Measurements from ENCODE around the gene ACOX3. TPM values are rescaled to one million over a fixed set of nuclear protein-coding genes. Genes with fewer than 3 reads are reported as not detected.

ACOX3 gene
- total and polyA plus RNA-seq, 2 donors (not counting 1 experiment from before 2014, with no cell fraction given): 6.8 to 23.8 TPM

GRCh38 chr4:8345053-8345945 is 95.2 kb downstream of the ACOX3 start:
- H3K36me3 ChIP-seq (ENCODE audit: control insufficient read depth, insufficient read depth, low read length): no peaks in the 10 kb centered on the region
- H3K4me2 ChIP-seq (ENCODE audit: extremely low read depth, insufficient read depth, low read length): no peak overlapping the region
- H3K79me2 ChIP-seq (ENCODE audit: control insufficient read depth, insufficient read depth, low read length): no peaks in the 10 kb centered on the region
- no peak for DNase-seq (ENCODE audit: low read depth in 2 of 2)
- no peak overlapping the region for H3K4me3 ChIP-seq (replicated peaks in 1 of 4; ENCODE audit: control extremely low read depth in 1 of 4, insufficient read depth in 1 of 4, low read depth in 3 of 4, low read length in 4 of 4)
- H3K9ac ChIP-seq (ENCODE audit: insufficient read depth, low read length): no peak overlapping the region
- no peak overlapping the region for H2AFZ ChIP-seq (ENCODE audit: low read length)
- no peaks in the 10 kb centered on the region for H3K9me3 ChIP-seq (ENCODE audit: control insufficient read depth, insufficient read depth, low read depth, low read length)
- H3K27ac ChIP-seq (ENCODE audit: insufficient read depth, low read length): no peak overlapping the region
- H3K27me3 ChIP-seq (ENCODE audit: control insufficient read depth, insufficient read depth, low read length): no peaks in the 10 kb centered on the region
- no peaks in the 10 kb centered on the region for H3K4me1 ChIP-seq (ENCODE audit: control insufficient read depth, extremely low read depth, insufficient read depth, low read length)
- H4K20me1 ChIP-seq (ENCODE audit: control insufficient read depth, extremely low read depth, insufficient read depth, low read length): no peaks in the 10 kb centered on the region
- TF ChIP-seq CTCF (conservative IDR thresholded peaks at IDR 0.05 in 1 of 2, IDR thresholded peaks at IDR 0.05 in 1 of 2; ENCODE audit: low read depth in 1 of 2, low read length in 2 of 2) (no peak), EZH2 (IDR thresholded peaks at IDR 0.05; ENCODE audit: low read length, missing control alignments) (no peak)

GRCh38 chr4:8344377-8344776 is 96.1 kb downstream of the ACOX3 start:
- no peaks in the 10 kb centered on the region for H3K9me3 ChIP-seq (ENCODE audit: control insufficient read depth, insufficient read depth, low read depth, low read length)
- no peaks in the 10 kb centered on the region for H3K79me2 ChIP-seq (ENCODE audit: control insufficient read depth, insufficient read depth, low read length)
- no peak overlapping the region for H3K4me3 ChIP-seq (replicated peaks in 1 of 4; ENCODE audit: control extremely low read depth in 1 of 4, insufficient read depth in 1 of 4, low read depth in 3 of 4, low read length in 4 of 4)
- no peak overlapping the region for H3K4me2 ChIP-seq (ENCODE audit: extremely low read depth, insufficient read depth, low read length)
- H3K9ac ChIP-seq (ENCODE audit: insufficient read depth, low read length): no peak overlapping the region
- no peaks in the 10 kb centered on the region for H4K20me1 ChIP-seq (ENCODE audit: control insufficient read depth, extremely low read depth, insufficient read depth, low read length)
- no peaks in the 10 kb centered on the region for H3K36me3 ChIP-seq (ENCODE audit: control insufficient read depth, insufficient read depth, low read length)
- TF ChIP-seq EZH2 (IDR thresholded peaks at IDR 0.05; ENCODE audit: low read length, missing control alignments) (no peak), CTCF (conservative IDR thresholded peaks at IDR 0.05 in 1 of 2, IDR thresholded peaks at IDR 0.05 in 1 of 2; ENCODE audit: low read depth in 1 of 2, low read length in 2 of 2) (no peak)
- no peak for DNase-seq (ENCODE audit: low read depth in 2 of 2)
- H2AFZ ChIP-seq (ENCODE audit: low read length): no peak overlapping the region
- H3K27me3 ChIP-seq (ENCODE audit: control insufficient read depth, insufficient read depth, low read length): no peaks in the 10 kb centered on the region
- H3K27ac ChIP-seq (ENCODE audit: insufficient read depth, low read length): no peak overlapping the region
- H3K4me1 ChIP-seq (ENCODE audit: control insufficient read depth, extremely low read depth, insufficient read depth, low read length): no peaks in the 10 kb centered on the region

GRCh38 chr4:8343967-8344331 is 96.6 kb downstream of the ACOX3 start:
- no peaks in the 10 kb centered on the region for H3K27me3 ChIP-seq (ENCODE audit: control insufficient read depth, insufficient read depth, low read length)
- no peaks in the 10 kb centered on the region for H3K4me1 ChIP-seq (ENCODE audit: control insufficient read depth, extremely low read depth, insufficient read depth, low read length)
- H3K4me3 ChIP-seq (replicated peaks in 1 of 4; ENCODE audit: control extremely low read depth in 1 of 4, insufficient read depth in 1 of 4, low read depth in 3 of 4, low read length in 4 of 4): no peak overlapping the region
- TF ChIP-seq EZH2 (IDR thresholded peaks at IDR 0.05; ENCODE audit: low read length, missing control alignments) (no peak), CTCF (conservative IDR thresholded peaks at IDR 0.05 in 1 of 2, IDR thresholded peaks at IDR 0.05 in 1 of 2; ENCODE audit: low read depth in 1 of 2, low read length in 2 of 2) (no peak)
- H4K20me1 ChIP-seq (ENCODE audit: control insufficient read depth, extremely low read depth, insufficient read depth, low read length): no peaks in the 10 kb centered on the region
- H3K79me2 ChIP-seq (ENCODE audit: control insufficient read depth, insufficient read depth, low read length): no peaks in the 10 kb centered on the region
- no peak for DNase-seq (ENCODE audit: low read depth in 2 of 2)
- no peak overlapping the region for H3K9ac ChIP-seq (ENCODE audit: insufficient read depth, low read length)
- no peak overlapping the region for H3K27ac ChIP-seq (ENCODE audit: insufficient read depth, low read length)
- H3K4me2 ChIP-seq (ENCODE audit: extremely low read depth, insufficient read depth, low read length): no peak overlapping the region
- H3K36me3 ChIP-seq (ENCODE audit: control insufficient read depth, insufficient read depth, low read length): no peaks in the 10 kb centered on the region
- no peaks in the 10 kb centered on the region for H3K9me3 ChIP-seq (ENCODE audit: control insufficient read depth, insufficient read depth, low read depth, low read length)
- H2AFZ ChIP-seq (ENCODE audit: low read length): no peak overlapping the region

All from fibroblast of lung (primary cell).